SK-N-SH (cell line): ENCODE data around the gene CBFB. TPM values are rescaled to one million over a fixed set of nuclear protein-coding genes. Genes with fewer than 3 reads are reported as not detected.

ENCODE experiments used
- CTCF ChIA-PET: fragments of 300-600, 350-600 bp; formaldehyde crosslinking; extraction: SDS; loops from one replicate; lab custom pipeline; 2021; lab: Yijun Ruan, JAX
- POLR2A ChIA-PET: fragments of 350-600 bp; sonication (Branson Sonifier 250); formaldehyde crosslinking; extraction: SDS; loops from one replicate; lab custom pipeline; 2020; ENCODE audit warnings: antibody characterized with exemption, inconsistent platforms; lab: Yijun Ruan, JAX
- DNase-seq: peaks from one replicate; pipeline ENCODE4 v3.0.0; 2012
- H2AFZ ChIP-seq: fragments of 200-600 bp; sonication (generic); 2 replicates; pipeline ENCODE4 v1.8.1; 2016; ENCODE audit warnings: antibody characterized with exemption, mild to moderate bottlenecking, low read depth
- H3F3A ChIP-seq: fragments of 200-600 bp; sonication (generic); replicated peaks from 2 replicates; pipeline ENCODE3; 2016; ENCODE audit warnings: antibody characterized with exemption, mild to moderate bottlenecking; ENCODE audit not compliant: insufficient read depth
- H3K27ac ChIP-seq, 2 experiments: fragments of 200-500 bp in 1 of 2; fragments of 200-600 bp in 1 of 2; sonication (Bioruptor generic) in 1 of 2; sonication (generic), shearing (Covaris generic) in 1 of 2; 2 replicates each; pipeline versions ENCODE4 v1.5.1 to v1.6.1; 2014 to 2016; ENCODE audit warnings: low read depth in 2 of 2, inconsistent platforms in 1 of 2, low read length in 1 of 2, mild to moderate bottlenecking in 1 of 2, mixed read lengths in 1 of 2
- H3K27me3 ChIP-seq: fragments of 200-600 bp; sonication (generic), shearing (Covaris generic); 2 replicates; pipeline ENCODE4 v1.6.1; 2016; ENCODE audit warnings: mixed run types; ENCODE audit not compliant: insufficient read depth
- H3K36me3 ChIP-seq, 2 experiments: fragments of 200-500 bp in 1 of 2; fragments of 200-600 bp in 1 of 2; sonication (Bioruptor generic) in 1 of 2; sonication (generic) in 1 of 2; replicated peaks in 1 of 2; 2 replicates each; pipeline versions ENCODE3 to v1.5.1; 2014 to 2016; ENCODE audit warnings: low read length in 1 of 2, mild to moderate bottlenecking in 1 of 2; ENCODE audit not compliant: insufficient read depth in 2 of 2, control insufficient read depth in 1 of 2
- H3K4me1 ChIP-seq, 2 experiments: fragments of 200-500 bp in 1 of 2; fragments of 200-600 bp in 1 of 2; sonication (Bioruptor generic) in 1 of 2; sonication (generic), shearing (Covaris generic) in 1 of 2; 2 replicates each; pipeline versions ENCODE4 v1.5.1 to v1.6.1; 2014 to 2016; ENCODE audit warnings: low read depth in 1 of 2, low read length in 1 of 2, mixed run types in 1 of 2; ENCODE audit not compliant: insufficient read depth in 2 of 2, control insufficient read depth in 1 of 2
- H3K4me2 ChIP-seq: fragments of 200-600 bp; sonication (generic), shearing (Covaris generic); 2 replicates; pipeline ENCODE4 v1.6.1; 2017; ENCODE audit warnings: mixed run types
- H3K4me3 ChIP-seq, 2 experiments: fragments of 200-500 bp in 1 of 2; fragments of 200-600 bp in 1 of 2; sonication (Bioruptor generic) in 1 of 2; sonication (generic), shearing (Covaris generic) in 1 of 2; 2 replicates each; pipeline versions ENCODE4 v1.5.1 to v1.8.1; 2014 to 2016; ENCODE audit warnings: low read depth in 2 of 2, inconsistent platforms in 1 of 2, low read length in 1 of 2, mild to moderate bottlenecking in 1 of 2, mixed read lengths in 1 of 2, moderate library complexity in 1 of 2
- H3K79me2 ChIP-seq: fragments of 200-600 bp; sonication (generic); 2 replicates; pipeline ENCODE4 v1.8.1; 2017; ENCODE audit warnings: mild to moderate bottlenecking; ENCODE audit not compliant: insufficient read depth
- H3K9ac ChIP-seq: fragments of 200-600 bp; sonication (generic); 2 replicates; pipeline ENCODE4 v1.6.1; 2017; ENCODE audit warnings: mixed run types
- H3K9me2 ChIP-seq: fragments of 200-600 bp; sonication (generic); 2 replicates; pipeline ENCODE4 v1.6.1; 2017; ENCODE audit warnings: mixed run types
- H3K9me3 ChIP-seq: fragments of 200-600 bp; sonication (generic); 2 replicates; pipeline ENCODE4 v1.6.1; 2017; ENCODE audit warnings: mixed run types, mild to moderate bottlenecking, moderate library complexity
- H4K20me1 ChIP-seq: fragments of 200-600 bp; sonication (generic); 2 replicates; pipeline ENCODE4 v1.6.1; 2017; ENCODE audit warnings: mild to moderate bottlenecking, mixed run types; ENCODE audit not compliant: insufficient read depth
- ELF1 ChIP-seq: IDR thresholded peaks from 2 replicates; pipeline ENCODE4 v1.4.0; 2012
- EP300 ChIP-seq, 2 experiments: IDR thresholded peaks; 2 replicates each; pipeline versions ENCODE4 v1.4.0 to v1.6.1; 2012; ENCODE audit warnings: borderline replicate concordance in 1 of 2, low read depth in 1 of 2, low read length in 1 of 2
- EZH2phosphoT487 ChIP-seq: fragments of 200-600 bp; sonication (generic); IDR thresholded peaks from 2 replicates; pipeline ENCODE4 v1.6.1; 2017; ENCODE audit warnings: low read depth, mixed run types, mild to moderate bottlenecking, antibody characterized with exemption, moderate library complexity, borderline replicate concordance
- FOXJ3 ChIP-seq: sonication (generic); formaldehyde crosslinking; IDR thresholded peaks from 2 replicates; pipeline ENCODE4 v1.5.1; 2020; ENCODE audit warnings: mild to moderate bottlenecking, missing genetic modification reagents
- FOXM1 ChIP-seq: IDR thresholded peaks from 2 replicates; pipeline ENCODE4 v1.4.0; 2012; ENCODE audit warnings: low read depth, mild to moderate bottlenecking
- GABPA ChIP-seq: IDR thresholded peaks from 2 replicates; pipeline ENCODE4 v1.4.0; 2012; ENCODE audit warnings: low read depth, mild to moderate bottlenecking
- GATA2 ChIP-seq: sonication (generic); formaldehyde crosslinking; IDR thresholded peaks from 2 replicates; pipeline ENCODE4 v1.5.0; 2020; ENCODE audit warnings: mild to moderate bottlenecking, missing genetic modification reagents
- JUND ChIP-seq: IDR thresholded peaks from 2 replicates; pipeline ENCODE4 v1.4.0; 2012
- MXI1 ChIP-seq: IDR thresholded peaks from 2 replicates; pipeline ENCODE4 v1.6.1; 2012; ENCODE audit warnings: mild to moderate bottlenecking, low read depth, low read length, improper control_type of control experiment
- NRF1 ChIP-seq: IDR thresholded peaks from 2 replicates; pipeline ENCODE4 v1.6.1; 2012; ENCODE audit warnings: low read depth, mild to moderate bottlenecking, low read length
- PBX3 ChIP-seq: IDR thresholded peaks from 2 replicates; pipeline ENCODE4; 2012
- RAD21 ChIP-seq: IDR thresholded peaks from 2 replicates; pipeline ENCODE4 v1.6.1; 2012; ENCODE audit warnings: mild to moderate bottlenecking, low read length
- RFX5 ChIP-seq: IDR thresholded peaks from 2 replicates; pipeline ENCODE4 v1.6.1; 2012; ENCODE audit warnings: mild to moderate bottlenecking, improper control_type of control experiment, low read length
- RXRA ChIP-seq: IDR thresholded peaks from 2 replicates; pipeline ENCODE4 v1.4.0; 2012; ENCODE audit warnings: low read depth, mild to moderate bottlenecking, borderline replicate concordance
- SIN3A ChIP-seq: IDR thresholded peaks from 2 replicates; pipeline ENCODE4 v1.6.1; 2012; ENCODE audit warnings: low read depth, mild to moderate bottlenecking, low read length, moderate library complexity, borderline replicate concordance
- TAF1 ChIP-seq: IDR thresholded peaks from 2 replicates; pipeline ENCODE4 v1.6.1; 2012; ENCODE audit warnings: low read depth, mild to moderate bottlenecking, low read length, moderate library complexity, borderline replicate concordance
- TCF12 ChIP-seq: IDR thresholded peaks from 2 replicates; pipeline ENCODE4 v1.4.0; 2012
- TEAD4 ChIP-seq: IDR thresholded peaks from 2 replicates; pipeline ENCODE4 v1.4.0; 2012; ENCODE audit warnings: mild to moderate bottlenecking, borderline replicate concordance; ENCODE audit not compliant: insufficient read depth
- YY1 ChIP-seq: IDR thresholded peaks from 2 replicates; pipeline ENCODE4 v1.4.0; 2012; ENCODE audit warnings: low read depth, mild to moderate bottlenecking
- WGBS: methylation state at CpG from one replicate; pipeline ENCODE4 v1.1.6; 2017; ENCODE audit warnings: low lambda C conversion rate; 5-methylcytosine and 5-hydroxymethylcytosine counted together
- polyA plus RNA-seq, 3 experiments: library from polyadenylated mRNA; depleted of rRNA; stranded (reverse); fragments of >200 nt; gene quantifications; 2 replicates each; pipeline ENCODE4 v1.2.3, GENCODE V29; 2012
- TF ChIP-seq, protein P1 (sequence below): fragments of 150-350 bp; IDR thresholded peaks from 2 replicates; pipeline ENCODE4 v1.6.1; 2017; ENCODE audit warnings: antibody characterized with exemption, low read length, low read depth, borderline replicate concordance
- TF ChIP-seq, protein P2 (sequence below): IDR thresholded peaks from 2 replicates; pipeline ENCODE4 v1.4.0; 2012; ENCODE audit warnings: low read depth
- TF ChIP-seq, protein P3 (sequence below): IDR thresholded peaks from 2 replicates; pipeline ENCODE4 v1.6.1; 2012; ENCODE audit warnings: mild to moderate bottlenecking, low read depth, low read length, moderate library complexity

Gene CBFB
- polyA plus RNA-seq, 1 of the 3 experiments (the other 2 are of a cell fraction): 40.1 TPM

- Histone ChIP-seq H3K9me2 (no peaks in the 10 kb centered on the region), H2AFZ (no peak overlapping the region), H3K4me2 (no peak overlapping the region), H3K9ac (no peak overlapping the region), H3K4me1 (no peaks in the 10 kb centered on the region), H3K36me3 (peaks cover 24 to 70% of the 10 kb centered on the region in 2 experiments), H3F3A (peaks cover 23% of the 10 kb centered on the region), H3K4me3 (no peak overlapping the region), H4K20me1 (no peaks in the 10 kb centered on the region; the same call in 1 of the 2 replicates), H3K27ac (no peak overlapping the region), H3K27me3 (no peaks in the 10 kb centered on the region), H3K79me2 (peaks cover 83% of the 10 kb centered on the region), H3K9me3 (no peaks in the 10 kb centered on the region)
- ChIA-PET POLR2A (no interaction called here), CTCF (interaction anchor here (1.0 to 1.4 kb wide), 2 partner anchors 11 to 33 kb away, joined by 3 to 4 read pairs; no protein-coding TSS in a partner anchor)
- 97% methylated on average over 4 of the region's 4 CpGs for WGBS
- TF ChIP-seq TCF12: no peak
- TF ChIP-seq PBX3: no peak
- TF ChIP-seq, protein P1, sequence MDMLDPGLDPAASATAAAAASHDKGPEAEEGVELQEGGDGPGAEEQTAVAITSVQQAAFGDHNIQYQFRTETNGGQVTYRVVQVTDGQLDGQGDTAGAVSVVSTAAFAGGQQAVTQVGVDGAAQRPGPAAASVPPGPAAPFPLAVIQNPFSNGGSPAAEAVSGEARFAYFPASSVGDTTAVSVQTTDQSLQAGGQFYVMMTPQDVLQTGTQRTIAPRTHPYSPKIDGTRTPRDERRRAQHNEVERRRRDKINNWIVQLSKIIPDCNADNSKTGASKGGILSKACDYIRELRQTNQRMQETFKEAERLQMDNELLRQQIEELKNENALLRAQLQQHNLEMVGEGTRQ: no peak
- TF ChIP-seq YY1: no peak
- TF ChIP-seq RFX5: no peak
- TF ChIP-seq JUND: no peak
- TF ChIP-seq EZH2phosphoT487: no peak
- TF ChIP-seq NRF1: no peak
- no peak for TF ChIP-seq GATA2 (CRISPR knock-in tag)
- TF ChIP-seq FOXJ3: no peak
- TF ChIP-seq, protein P2, sequence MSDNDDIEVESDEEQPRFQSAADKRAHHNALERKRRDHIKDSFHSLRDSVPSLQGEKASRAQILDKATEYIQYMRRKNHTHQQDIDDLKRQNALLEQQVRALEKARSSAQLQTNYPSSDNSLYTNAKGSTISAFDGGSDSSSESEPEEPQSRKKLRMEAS: no peak
- TF ChIP-seq EP300 (IDR thresholded peaks at IDR 0.05; ENCODE audit: borderline replicate concordance in 1 of 2, low read depth in 1 of 2, low read length in 1 of 2): no peak
- TF ChIP-seq TAF1: no peak
- no peak for DNase-seq
These were observed 42.6 kb downstream of the CBFB start for GRCh38 chr16:67071476-67072048.

DNA sequence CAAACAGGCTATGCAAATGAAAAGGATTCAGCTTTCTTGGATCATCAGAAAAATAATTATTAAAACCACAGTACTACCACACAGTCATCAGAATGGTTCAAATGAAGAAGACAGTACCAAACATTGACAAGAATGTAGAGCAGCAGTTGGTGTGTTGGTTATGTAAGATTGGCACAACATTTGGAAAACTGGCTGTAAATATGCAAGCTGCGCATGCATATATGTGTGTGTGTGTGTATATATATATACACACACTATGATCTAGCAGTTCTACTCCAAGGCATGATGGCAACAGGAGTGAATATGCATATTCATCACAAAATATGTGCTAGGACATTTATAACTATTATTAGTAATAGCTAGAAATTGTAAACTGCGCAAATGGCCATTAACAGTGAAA, 46.4 kb downstream of the CBFB start:
- Histone ChIP-seq H3F3A (peaks cover 10% of the 10 kb centered on the region), H3K27me3 (no peaks in the 10 kb centered on the region)
- CTCF ChIA-PET: interaction anchor here (0.7 to 1.0 kb wide), 2 partner anchors 24 to 26 kb away, joined by 3 read pairs; no protein-coding TSS in a partner anchor
- no peak for TF ChIP-seq FOXM1
- TF ChIP-seq JUND: no peak
- TF ChIP-seq ELF1: no peak
- TF ChIP-seq YY1: no peak
- TF ChIP-seq GABPA: no peak
- no peak for TF ChIP-seq MXI1
- no peak for TF ChIP-seq RXRA
- no peak for TF ChIP-seq TEAD4
- TF ChIP-seq RAD21: no peak
- TF ChIP-seq NRF1: no peak
- no peak for TF ChIP-seq SIN3A
- no peak for TF ChIP-seq TCF12
- no peak for TF ChIP-seq EP300 (IDR thresholded peaks at IDR 0.05; ENCODE audit: borderline replicate concordance in 1 of 2, low read depth in 1 of 2, low read length in 1 of 2)
- no peak for TF ChIP-seq FOXJ3
- TF ChIP-seq, protein P3, sequence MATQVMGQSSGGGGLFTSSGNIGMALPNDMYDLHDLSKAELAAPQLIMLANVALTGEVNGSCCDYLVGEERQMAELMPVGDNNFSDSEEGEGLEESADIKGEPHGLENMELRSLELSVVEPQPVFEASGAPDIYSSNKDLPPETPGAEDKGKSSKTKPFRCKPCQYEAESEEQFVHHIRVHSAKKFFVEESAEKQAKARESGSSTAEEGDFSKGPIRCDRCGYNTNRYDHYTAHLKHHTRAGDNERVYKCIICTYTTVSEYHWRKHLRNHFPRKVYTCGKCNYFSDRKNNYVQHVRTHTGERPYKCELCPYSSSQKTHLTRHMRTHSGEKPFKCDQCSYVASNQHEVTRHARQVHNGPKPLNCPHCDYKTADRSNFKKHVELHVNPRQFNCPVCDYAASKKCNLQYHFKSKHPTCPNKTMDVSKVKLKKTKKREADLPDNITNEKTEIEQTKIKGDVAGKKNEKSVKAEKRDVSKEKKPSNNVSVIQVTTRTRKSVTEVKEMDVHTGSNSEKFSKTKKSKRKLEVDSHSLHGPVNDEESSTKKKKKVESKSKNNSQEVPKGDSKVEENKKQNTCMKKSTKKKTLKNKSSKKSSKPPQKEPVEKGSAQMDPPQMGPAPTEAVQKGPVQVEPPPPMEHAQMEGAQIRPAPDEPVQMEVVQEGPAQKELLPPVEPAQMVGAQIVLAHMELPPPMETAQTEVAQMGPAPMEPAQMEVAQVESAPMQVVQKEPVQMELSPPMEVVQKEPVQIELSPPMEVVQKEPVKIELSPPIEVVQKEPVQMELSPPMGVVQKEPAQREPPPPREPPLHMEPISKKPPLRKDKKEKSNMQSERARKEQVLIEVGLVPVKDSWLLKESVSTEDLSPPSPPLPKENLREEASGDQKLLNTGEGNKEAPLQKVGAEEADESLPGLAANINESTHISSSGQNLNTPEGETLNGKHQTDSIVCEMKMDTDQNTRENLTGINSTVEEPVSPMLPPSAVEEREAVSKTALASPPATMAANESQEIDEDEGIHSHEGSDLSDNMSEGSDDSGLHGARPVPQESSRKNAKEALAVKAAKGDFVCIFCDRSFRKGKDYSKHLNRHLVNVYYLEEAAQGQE: no peak
- TF ChIP-seq, all 33 proteins: peak for 0
- Histone ChIP-seq H3K4me2 (no peak overlapping the region), H3K9ac (no peak overlapping the region), H2AFZ (no peak overlapping the region), H3K4me3 (no peak overlapping the region), H4K20me1 (no peaks in the 10 kb centered on the region), H3K9me3 (no peaks in the 10 kb centered on the region), H3K36me3 (peaks cover 22 to 54% of the 10 kb centered on the region in 2 experiments), H3K27ac (no peak overlapping the region), H3K9me2 (no peaks in the 10 kb centered on the region), H3K79me2 (peaks cover 82% of the 10 kb centered on the region), H3K4me1 (no peaks in the 10 kb centered on the region; a peak in 1 of 4 replicates)
- 100% methylated on average over 2 of the region's 2 CpGs for WGBS
- POLR2A ChIA-PET: no interaction called here
- no peak for DNase-seq
